Esophagus squamous epithelium (tissue), 4 donors: ENCODE data around the gene CPOX.

ENCODE experiments used
- CTCF ChIP-seq, 6 experiments: fragments of 450-650 bp in 4 of 6; fragments of 200-600 bp in 2 of 6; sonication (generic) in 2 of 6; IDR thresholded peaks; one replicate each; pipeline ENCODE4 v1.5.1; 2016 to 2019; ENCODE audit warnings: antibody characterized with exemption in 6 of 6, mild to moderate bottlenecking in 4 of 6, moderate library complexity in 4 of 6
- POLR2A ChIP-seq, 4 donors: fragments of 450-650 bp; IDR thresholded peaks; one replicate each; pipeline ENCODE4 v1.6.1; 2017; ENCODE audit warnings: antibody characterized with exemption in 4 of 4, mild to moderate bottlenecking in 4 of 4, moderate library complexity in 3 of 4

GRCh38 chr3:98580401-98581386 is 12.7 kb downstream of the CPOX start:
- TF ChIP-seq CTCF (IDR thresholded peaks at IDR 0.05) = no peak
- no peak for TF ChIP-seq POLR2A (IDR thresholded peaks at IDR 0.05)
